NCI-H1436 treated with DMSO at 0.1 percent for 48 hours (cell line): ENCODE results near the gene CFAP74.

Experiments used
- DNase-seq: peaks from one replicate; lab custom pipeline; 2025; lab: John Stamatoyannopoulos, UW

Gene CFAP74

GRCh38 chr1:1971688-1972087 lies 31.9 kb downstream of the CFAP74 start:
- DNase-seq: no peak

- no peak for DNase-seq
Observed at GRCh38 chr1:1971017-1971416, 32.6 kb downstream of the CFAP74 start.

- DNase-seq: no peak
Observed at GRCh38 chr1:1969953-1970716, 33.5 kb downstream of the CFAP74 start.

GRCh38 chr1:1969505-1969900 lies 34.1 kb downstream of the CFAP74 start:
- no peak for DNase-seq

GRCh38 chr1:1968767-1969504 lies 34.6 kb downstream of the CFAP74 start:
- no peak for DNase-seq

- DNase-seq: no peak
Observed at GRCh38 chr1:1967879-1968278, 35.7 kb downstream of the CFAP74 start.

GRCh38 chr1:1967151-1967550 lies 36.4 kb downstream of the CFAP74 start:
- no peak for DNase-seq

- DNase-seq: no peak
Observed at GRCh38 chr1:1966071-1966740, 37.4 kb downstream of the CFAP74 start.

GRCh38 chr1:1965546-1965945 lies 38.0 kb downstream of the CFAP74 start:
- no peak for DNase-seq

- no peak for DNase-seq
Observed at GRCh38 chr1:1964811-1965210, 38.8 kb downstream of the CFAP74 start.

GRCh38 chr1:1963570-1963969 lies 40.0 kb downstream of the CFAP74 start:
- no peak for DNase-seq

- DNase-seq: no peak
Observed at GRCh38 chr1:1962752-1963151, 40.8 kb downstream of the CFAP74 start.

- DNase-seq: no peak
Observed at GRCh38 chr1:1960480-1961196, 42.9 kb downstream of the CFAP74 start.

- no peak for DNase-seq
Observed at GRCh38 chr1:1959840-1960479, 43.6 kb downstream of the CFAP74 start.

- DNase-seq: no peak
Observed at GRCh38 chr1:1959459-1959839, 44.1 kb downstream of the CFAP74 start.

GRCh38 chr1:1958071-1958541 lies 45.5 kb downstream of the CFAP74 start:
- no peak for DNase-seq

GRCh38 chr1:1957533-1957961 lies 46.0 kb downstream of the CFAP74 start:
- DNase-seq: no peak

- DNase-seq: no peak
Observed at GRCh38 chr1:1956586-1957532, 46.7 kb downstream of the CFAP74 start.

GRCh38 chr1:1956101-1956500 lies 47.5 kb downstream of the CFAP74 start:
- no peak for DNase-seq

- DNase-seq: no peak
Observed at GRCh38 chr1:1955621-1956094, 47.9 kb downstream of the CFAP74 start.
